KMS-11 (cell line): ENCODE results near the gene TRIM50.
"Not testable (repeated sequence)": the region's sequence is repeated elsewhere in the genome, so short reads cannot be mapped to it uniquely, and the experiment has no call there.

ENCODE experiments used
- H2AFZ ChIP-seq: fragments of 200-600 bp; sonication (generic); 2 replicates; pipeline ENCODE4 v1.6.1; 2016; ENCODE audit warnings: antibody characterized with exemption, mixed run types, low read depth
- H3K27ac ChIP-seq: fragments of 200-600 bp; sonication (generic); 2 replicates; pipeline ENCODE4 v1.6.1; 2016; ENCODE audit warnings: mild to moderate bottlenecking, mixed run types
- H3K27me3 ChIP-seq: fragments of 200-600 bp; sonication (generic); 2 replicates; pipeline ENCODE4 v1.6.1; 2017; ENCODE audit warnings: mild to moderate bottlenecking, low read depth, mixed run types, moderate library complexity; ENCODE audit not compliant: insufficient read depth
- H3K36me3 ChIP-seq: fragments of 200-600 bp; sonication (generic); 2 replicates; pipeline ENCODE4 v1.6.1; 2017; ENCODE audit warnings: mild to moderate bottlenecking, mixed run types; ENCODE audit not compliant: insufficient read depth
- H3K4me1 ChIP-seq: fragments of 200-600 bp; sonication (generic); 2 replicates; pipeline ENCODE4 v1.6.1; 2016; ENCODE audit warnings: mild to moderate bottlenecking, low read depth, mixed run types; ENCODE audit not compliant: poor library complexity, severe bottlenecking
- H3K4me2 ChIP-seq: fragments of 200-600 bp; sonication (generic); 2 replicates; pipeline ENCODE4 v1.7.0; 2016; ENCODE audit warnings: mild to moderate bottlenecking, mixed run types
- H3K4me3 ChIP-seq: fragments of 200-600 bp; sonication (generic); IDR thresholded peaks from 2 replicates; pipeline ENCODE4 v1.6.1; 2017; ENCODE audit warnings: low read depth, low read length, mixed read lengths; ENCODE audit not compliant: insufficient read depth
- H3K79me2 ChIP-seq: fragments of 200-600 bp; sonication (generic); 2 replicates; pipeline ENCODE4 v1.6.1; 2016; ENCODE audit warnings: low read depth, mixed run types; ENCODE audit not compliant: insufficient read depth
- H3K9ac ChIP-seq: fragments of 200-600 bp; sonication (generic); 2 replicates; pipeline ENCODE4 v1.6.1; 2016; ENCODE audit warnings: mild to moderate bottlenecking, mixed run types
- H4K20me1 ChIP-seq: fragments of 200-600 bp; sonication (generic); 2 replicates; pipeline ENCODE4 v1.6.1; 2016; ENCODE audit warnings: mild to moderate bottlenecking, mixed run types; ENCODE audit not compliant: insufficient read depth
- CTCF ChIP-seq: fragments of 200-600 bp; sonication (generic); conservative IDR thresholded peaks from 2 replicates; pipeline ENCODE4 v1.6.1; 2017; ENCODE audit warnings: low read depth, mild to moderate bottlenecking, antibody characterized with exemption, low read length, moderate library complexity, mixed read lengths

The TRIM50 gene

GRCh38 chr7:73308074-73308664, 19.7 kb downstream of the TRIM50 start:
- H3K4me2 ChIP-seq = peak overlapping the region; percentile 66
- H3K27ac ChIP-seq = no peak overlapping the region
- H3K9ac ChIP-seq = peak overlapping the region; percentile 10; the same call in 1 of the 2 replicates
- H3K36me3 ChIP-seq = peaks cover 3% of the 10 kb centered on the region; the same call in 1 of the 2 replicates
- H2AFZ ChIP-seq = peak overlapping the region; percentile 48; the same call in 1 of the 2 replicates
- no peak for TF ChIP-seq CTCF
- no peaks in the 10 kb centered on the region; the same call in 1 of the 2 replicates for H3K27me3 ChIP-seq
- no peak overlapping the region for H3K4me3 ChIP-seq
- no peaks in the 10 kb centered on the region for H4K20me1 ChIP-seq
- H3K4me1 ChIP-seq = peaks cover 8% of the 10 kb centered on the region
- no peaks in the 10 kb centered on the region for H3K79me2 ChIP-seq

GRCh38 chr7:73307436-73307835, 20.4 kb downstream of the TRIM50 start:
- no peak for TF ChIP-seq CTCF
- H3K4me3 ChIP-seq = no peak overlapping the region

GRCh38 chr7:73304612-73305387, 23.1 kb downstream of the TRIM50 start:
- not testable (repeated sequence) for H3K27me3 ChIP-seq, H3K27ac ChIP-seq, H3K79me2 ChIP-seq, H3K9ac ChIP-seq, H3K4me2 ChIP-seq, H2AFZ ChIP-seq, H3K4me1 ChIP-seq, H3K36me3 ChIP-seq, H3K4me3 ChIP-seq, H4K20me1 ChIP-seq

More at GRCh38 chr7:73307436-73307835, 20.4 kb downstream of the TRIM50 start:
- Histone ChIP-seq H3K79me2 (no peaks in the 10 kb centered on the region), H3K9ac (no peak overlapping the region), H3K4me1 (peaks cover 8% of the 10 kb centered on the region), H2AFZ (no peak overlapping the region), H3K27ac (no peak overlapping the region), H3K4me2 (peak overlapping the region; percentile 66; the same call in 1 of the 2 replicates), H3K27me3 (no peaks in the 10 kb centered on the region; the same call in 1 of the 2 replicates), H3K36me3 (peaks cover 3% of the 10 kb centered on the region; the same call in 1 of the 2 replicates), H4K20me1 (no peaks in the 10 kb centered on the region)

GRCh38 chr7:73304071-73304470, 23.8 kb downstream of the TRIM50 start:
- Histone ChIP-seq H3K4me1 (peaks cover 5% of the 10 kb centered on the region), H3K36me3 (peaks cover 3% of the 10 kb centered on the region; the same call in 1 of the 2 replicates), H3K9ac (no peak overlapping the region), H3K27ac (no peak overlapping the region), H3K79me2 (no peaks in the 10 kb centered on the region), H3K4me2 (no peak overlapping the region), H3K27me3 (no peaks in the 10 kb centered on the region; the same call in 1 of the 2 replicates), H3K4me3 (no peak overlapping the region), H2AFZ (no peak overlapping the region), H4K20me1 (no peaks in the 10 kb centered on the region)
- TF ChIP-seq CTCF = no peak
